Limb (tissue), 2 donors: ENCODE results near the gene NLGN1.

Source experiments
- DNase-seq, 2 donors: peaks; one replicate each; pipeline ENCODE4 v3.0.0-alpha.2; 2016; ENCODE audit errors: extremely low spot score in 2 of 2

NLGN1 gene

GRCh38 chr3:173901649-173902048 is 504.1 kb downstream of the NLGN1 start:
- DNase-seq, result no peak

GRCh38 chr3:173902401-173902800 is 504.9 kb downstream of the NLGN1 start:
- DNase-seq, result no peak

GRCh38 chr3:173902871-173903270 is 505.3 kb downstream of the NLGN1 start:
- no peak for DNase-seq

GRCh38 chr3:173905381-173905780 is 507.8 kb downstream of the NLGN1 start:
- no peak for DNase-seq

- no peak for DNase-seq
Measured at GRCh38 chr3:173911446-173911845, 513.9 kb downstream of the NLGN1 start.

GRCh38 chr3:173912126-173912525 is 514.6 kb downstream of the NLGN1 start:
- DNase-seq, result no peak

GRCh38 chr3:173913397-173913796 is 515.9 kb downstream of the NLGN1 start:
- DNase-seq, result no peak

- DNase-seq, result no peak
Measured at GRCh38 chr3:173913974-173914421, 516.5 kb downstream of the NLGN1 start.

GRCh38 chr3:173916799-173917198 is 519.3 kb downstream of the NLGN1 start:
- DNase-seq, result no peak

GRCh38 chr3:173920386-173920785 is 522.8 kb downstream of the NLGN1 start:
- DNase-seq, result no peak

- no peak for DNase-seq
Measured at GRCh38 chr3:173921732-173922131, 524.2 kb downstream of the NLGN1 start.

GRCh38 chr3:173923204-173923603 is 525.7 kb downstream of the NLGN1 start:
- DNase-seq, result no peak

GRCh38 chr3:173930251-173930650 is 532.7 kb downstream of the NLGN1 start:
- DNase-seq, result no peak

GRCh38 chr3:173932624-173933023 is 535.1 kb downstream of the NLGN1 start:
- DNase-seq, result no peak

GRCh38 chr3:173933113-173933512 is 535.6 kb downstream of the NLGN1 start:
- no peak for DNase-seq

- no peak for DNase-seq
Measured at GRCh38 chr3:173936316-173936715, 538.8 kb downstream of the NLGN1 start.

GRCh38 chr3:173938159-173938558 is 540.6 kb downstream of the NLGN1 start:
- DNase-seq, result no peak

- no peak for DNase-seq
Measured at GRCh38 chr3:173938616-173939015, 541.1 kb downstream of the NLGN1 start.

GRCh38 chr3:173939331-173939730 is 541.8 kb downstream of the NLGN1 start:
- no peak for DNase-seq

GRCh38 chr3:173943264-173943663 is 545.7 kb downstream of the NLGN1 start:
- DNase-seq, result no peak

- DNase-seq, result no peak
Measured at GRCh38 chr3:173945170-173945569, 547.6 kb downstream of the NLGN1 start.

- DNase-seq, result no peak
Measured at GRCh38 chr3:173945806-173946205, 548.3 kb downstream of the NLGN1 start.

GRCh38 chr3:173954647-173955046 is 557.1 kb downstream of the NLGN1 start:
- DNase-seq, result no peak

- DNase-seq, result no peak
Measured at GRCh38 chr3:173957646-173958045, 560.1 kb downstream of the NLGN1 start.
